ENCODE results near the gene ADAP2. TPM values are rescaled to one million over a fixed set of nuclear protein-coding genes. Genes with fewer than 3 reads are reported as not detected.

ADAP2 gene
- polyA plus RNA-seq, 10 donors, result 4.9 to 9.3 (median 6.4) TPM

Other genes starting within 250 kb of the ADAP2 start
- 10 to 100 TPM in 7 of 10 donors, 1 to 10 TPM in 3; 8.3 to 17.1 (median 13.1) TPM for gene CRLF3, start 97.3 kb upstream of the ADAP2 start, polyA plus RNA-seq (ENCODE audit: insufficient read length in 10 of 10)
- gene ATAD5, start 90.0 kb upstream of the ADAP2 start, polyA plus RNA-seq (ENCODE audit: insufficient read length in 10 of 10), result 1 to 10 TPM; 2.0 to 5.1 (median 3.8) TPM
- 10 to 100 TPM; 10.6 to 15.0 (median 13.1) TPM for gene TEFM, start 15.7 kb upstream of the ADAP2 start, polyA plus RNA-seq (ENCODE audit: insufficient read length in 10 of 10)
- 10 to 100 TPM in 3 of 10 donors, 1 to 10 TPM in 7; 7.6 to 11.9 (median 9.6) TPM for gene RNF135, start 49.1 kb downstream of the ADAP2 start, polyA plus RNA-seq (ENCODE audit: insufficient read length in 10 of 10)
- gene NF1, start 173.0 kb downstream of the ADAP2 start, polyA plus RNA-seq (ENCODE audit: insufficient read length in 10 of 10), result 10 to 100 TPM; 18.9 to 31.2 (median 25.1) TPM